ENCODE data around the gene CALHM5.
A peak's percentile ranks its signal among the peaks of the same experiment; 100 is the strongest.

Gene CALHM5

GRCh38 chr6:116508527-116508926, 2.9 kb upstream of the CALHM5 start:
- no peak for DNase-seq

DNA sequence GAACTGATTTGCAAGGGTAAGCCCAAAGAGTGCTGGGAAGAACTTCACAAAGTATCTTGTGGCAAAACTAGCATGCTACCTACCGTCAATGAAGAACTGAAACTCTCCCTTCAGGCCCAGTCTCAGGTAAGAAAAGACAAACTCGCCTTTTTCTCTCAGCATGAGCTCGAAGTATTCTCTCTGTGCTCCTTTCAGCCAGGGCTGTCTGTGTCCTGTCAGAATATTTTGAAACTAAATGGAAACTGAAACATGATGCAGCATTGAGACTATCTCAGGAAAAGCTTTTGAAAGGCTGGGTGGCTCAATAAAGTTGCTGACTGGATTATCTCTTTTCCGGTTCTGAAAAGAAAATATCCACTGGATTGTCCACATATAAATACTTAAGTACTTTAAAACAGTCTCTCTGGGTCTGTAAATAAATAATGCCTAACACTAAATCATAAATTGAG, 696 bp downstream of the CALHM5 start:
- DNase-seq, result no peak

GRCh38 chr6:116512734-116513133, 1.3 kb downstream of the CALHM5 start:
- DNase-seq, result no peak

- DNase-seq, result no peak
These were observed 1.9 kb downstream of the CALHM5 start for GRCh38 chr6:116513224-116513875.

DNA sequence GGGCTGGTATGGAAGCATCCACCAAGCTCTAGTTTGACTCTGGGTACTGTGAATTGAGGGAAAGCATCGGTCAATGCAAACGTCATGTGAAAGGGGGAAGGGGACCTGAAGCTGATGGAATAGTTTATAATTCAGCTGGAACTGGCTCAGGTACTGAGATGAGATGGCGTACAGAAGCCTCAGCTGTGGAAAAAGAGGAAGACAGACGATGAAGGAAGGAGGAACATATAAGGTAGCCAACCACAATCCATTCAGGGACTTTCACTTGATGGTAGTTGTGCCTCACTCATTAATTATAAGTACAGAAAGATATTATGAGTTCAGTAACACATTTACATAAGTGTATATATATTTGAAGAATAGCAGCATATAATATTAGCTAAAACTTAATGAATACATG, 2.7 kb downstream of the CALHM5 start:
- no peak for DNase-seq

DNA sequence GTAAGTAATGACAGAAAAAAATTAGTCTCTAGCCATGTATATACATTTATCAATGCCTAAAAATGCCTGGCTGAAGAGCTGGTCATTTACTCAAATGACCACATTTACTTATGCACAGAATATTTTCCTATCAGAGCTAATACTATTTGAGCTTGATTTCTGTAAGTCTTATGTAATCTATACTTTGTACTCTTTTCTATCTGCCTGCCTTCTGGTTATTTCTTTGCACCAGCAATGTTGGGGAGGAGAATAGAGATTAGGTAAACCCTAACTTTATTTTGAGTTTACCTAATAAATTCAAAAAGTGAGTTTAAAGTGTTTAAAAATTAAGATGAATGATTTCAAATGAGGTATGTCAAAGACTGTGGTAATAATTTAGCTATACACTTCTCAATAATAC, 3.7 kb downstream of the CALHM5 start:
- no peak for DNase-seq

GRCh38 chr6:116518621-116519368, 7.4 kb downstream of the CALHM5 start:
- DNase-seq, result no peak

GRCh38 chr6:116522896-116523295, 11.5 kb downstream of the CALHM5 start:
- no peak for DNase-seq

DNA sequence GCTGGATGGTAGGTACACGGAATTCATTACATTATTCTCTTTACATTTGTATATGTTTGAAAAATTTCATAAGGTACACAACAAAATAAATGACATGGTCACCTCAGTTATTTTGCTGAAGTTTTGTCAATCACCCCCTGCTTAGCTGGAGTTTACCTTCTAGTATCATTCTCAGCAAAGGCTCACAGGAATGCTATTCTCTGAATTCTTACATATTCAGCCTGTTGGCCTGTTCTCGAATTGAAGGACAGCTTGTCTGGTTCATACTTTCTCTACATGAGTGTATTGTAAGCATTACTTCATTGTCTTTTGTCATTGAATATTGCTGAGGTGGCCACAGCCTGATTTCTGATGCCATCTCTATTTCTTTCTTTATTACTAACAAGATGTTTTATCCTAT, 12.8 kb downstream of the CALHM5 start:
- DNase-seq, result no peak

- DNase-seq, result no peak
These were observed 16.7 kb downstream of the CALHM5 start for GRCh38 chr6:116528133-116528532.

- no peak for DNase-seq
These were observed 17.3 kb downstream of the CALHM5 start for GRCh38 chr6:116528780-116529179.

DNA sequence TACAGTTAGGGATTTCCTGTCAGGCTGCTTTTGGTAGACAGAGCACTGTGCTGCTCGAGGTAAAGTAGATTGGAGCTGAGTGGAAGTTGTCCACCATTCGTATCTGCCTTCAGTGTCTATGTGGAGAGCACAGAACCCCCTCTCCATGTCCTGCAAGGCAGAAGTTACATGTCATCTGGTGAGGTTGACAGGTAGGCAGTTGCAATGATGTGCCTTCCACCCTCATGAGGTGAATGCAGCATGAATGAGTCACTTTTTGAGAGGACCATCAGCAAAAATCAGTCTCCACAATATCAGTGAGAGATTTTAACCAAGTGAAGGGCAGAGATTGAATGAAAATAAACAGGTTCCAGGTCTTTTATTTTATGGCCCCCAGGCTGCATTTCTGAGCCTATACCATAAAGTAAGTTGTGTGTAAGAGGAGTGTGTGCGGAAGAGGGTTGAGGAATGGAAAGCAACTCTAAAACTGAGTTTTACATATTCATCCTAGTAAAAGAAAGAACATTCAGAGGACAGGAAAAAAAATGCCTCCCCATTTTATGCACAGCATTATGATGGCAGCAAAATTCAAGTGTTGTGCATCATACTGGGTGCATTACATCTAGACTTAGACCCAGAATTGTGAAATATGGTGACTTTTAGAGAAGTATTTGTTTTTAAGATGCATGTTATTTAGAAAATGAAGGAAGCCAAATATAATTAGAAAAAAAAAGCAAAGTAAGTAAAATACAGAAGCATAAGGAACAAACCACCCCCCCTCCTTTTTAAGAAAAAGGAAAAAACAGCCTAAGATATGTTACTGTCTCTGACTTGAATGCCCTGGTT, 18.2 kb downstream of the CALHM5 start:
- DNase-seq, result no peak

GRCh38 chr6:116530436-116530835, 19.0 kb downstream of the CALHM5 start:
- DNase-seq, result no peak

DNA sequence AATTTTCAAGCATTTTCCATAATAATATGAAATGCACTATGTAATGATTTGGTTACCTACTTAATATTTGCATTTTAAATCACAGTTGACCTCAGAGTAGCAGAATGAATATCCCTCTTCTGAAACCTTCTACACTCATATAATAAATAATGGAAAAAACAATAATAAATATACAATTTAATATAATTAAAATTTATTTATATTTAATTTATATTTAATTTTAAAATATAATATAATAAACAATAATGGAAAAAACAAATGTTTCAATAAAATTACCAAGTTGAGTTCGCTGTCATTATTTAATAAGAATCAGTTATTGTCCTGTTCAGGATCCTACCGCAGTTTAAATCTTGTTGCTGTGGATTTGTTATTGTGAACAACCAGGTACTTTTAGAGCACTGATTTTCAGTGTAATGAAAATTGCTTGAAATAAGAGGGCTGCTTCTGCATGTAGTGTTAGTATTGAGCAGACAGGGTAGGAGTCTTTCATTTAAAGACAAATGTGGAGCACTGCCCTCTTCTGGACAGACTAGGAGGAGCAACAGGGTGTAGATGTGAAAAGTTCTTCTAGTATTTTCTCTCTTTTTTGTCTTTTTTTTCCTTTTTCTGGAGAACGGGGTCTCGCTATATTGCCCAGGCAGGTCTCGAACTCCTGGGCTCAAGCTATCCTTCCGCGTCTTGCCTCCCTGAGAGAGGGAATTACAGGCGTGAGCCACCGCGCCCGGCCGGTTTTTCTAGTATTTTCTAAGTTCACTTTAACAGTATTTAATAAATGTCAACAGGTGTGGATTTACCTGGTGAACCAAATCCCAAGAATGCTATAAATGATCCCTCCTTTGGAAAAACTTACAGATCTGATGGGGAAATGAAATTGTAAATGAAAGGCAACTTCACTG, 20.5 kb downstream of the CALHM5 start:
- DNase-seq, result peak; percentile 71

GRCh38 chr6:116533233-116533957, 22.0 kb downstream of the CALHM5 start:
- no peak for DNase-seq

- no peak for DNase-seq
These were observed 23.7 kb downstream of the CALHM5 start for GRCh38 chr6:116535109-116535508.

GRCh38 chr6:116536216-116536621, 24.8 kb downstream of the CALHM5 start:
- peak; percentile 61 for DNase-seq

- DNase-seq, result no peak
These were observed 31.0 kb downstream of the CALHM5 start for GRCh38 chr6:116542426-116542825.

DNA sequence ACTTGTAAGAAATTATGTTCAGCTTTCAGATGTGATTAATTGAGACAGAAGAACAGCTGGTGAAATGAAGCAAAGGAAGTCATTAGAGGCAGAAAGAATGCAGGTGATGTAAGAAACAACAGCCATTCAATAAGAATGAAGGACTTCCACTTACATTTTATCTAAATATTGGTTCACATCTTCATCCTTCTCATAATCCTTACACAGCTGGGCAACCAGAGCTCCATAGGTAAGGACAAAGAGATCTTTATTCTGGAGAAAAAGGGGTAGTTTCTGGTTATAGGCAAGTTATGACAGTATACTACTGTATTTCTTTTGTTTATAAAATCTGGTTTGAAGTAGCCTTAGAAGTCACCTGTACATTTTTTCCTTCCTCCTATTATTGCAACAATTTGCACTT, 31.7 kb downstream of the CALHM5 start:
- no peak for DNase-seq

- DNase-seq, result no peak
These were observed 34.2 kb downstream of the CALHM5 start, which contains the start of gene TRAPPC3L for GRCh38 chr6:116545651-116546050. TRAPPC3L (minus strand) TSS chr6:116545684; CDS start chr6:116545514, 170 bp downstream.

DNA sequence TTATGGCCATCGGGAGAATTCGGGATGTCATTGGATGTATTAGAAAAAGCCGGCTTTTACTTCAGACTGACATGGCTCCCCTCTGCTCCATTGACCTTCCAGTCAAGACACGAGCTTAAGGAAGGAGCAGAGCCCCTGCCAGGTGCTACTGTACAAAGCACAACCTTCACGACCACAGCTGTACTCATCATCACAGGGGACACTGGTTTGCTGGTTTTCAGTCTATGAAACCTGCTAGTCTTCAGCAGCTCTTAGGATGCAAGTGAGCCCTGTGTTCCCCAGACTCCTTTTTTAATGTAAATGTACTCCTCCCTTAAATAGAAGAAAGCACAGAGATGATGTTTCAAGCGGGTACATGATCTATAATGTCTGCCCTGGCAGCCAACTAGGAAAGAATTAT, 35.9 kb downstream of the CALHM5 start:
- DNase-seq, result no peak

DNA sequence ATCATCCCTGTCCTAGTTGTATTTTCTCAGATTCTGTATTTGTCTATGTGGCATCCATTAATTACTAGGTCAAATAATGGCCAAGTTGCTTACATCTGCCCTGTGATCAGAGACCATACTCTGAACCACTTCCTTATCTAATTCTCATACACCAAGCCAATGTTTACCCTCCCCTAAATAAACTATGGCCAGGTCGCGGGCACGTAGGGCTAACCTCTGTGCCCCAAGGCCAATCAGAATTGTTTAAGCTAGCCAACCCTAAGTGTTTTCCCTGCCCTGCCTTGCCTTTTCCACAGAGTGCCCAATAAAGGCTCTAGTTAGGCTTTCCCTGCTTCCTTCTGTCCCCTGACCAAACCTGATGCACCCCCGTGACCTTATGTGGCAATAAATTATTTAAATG, 39.4 kb downstream of the CALHM5 start:
- no peak for DNase-seq
